GM03348 (cell line): Measurements from ENCODE around the gene APLF.
"Not testable (repeated sequence)": the region's sequence is repeated elsewhere in the genome, so short reads cannot be mapped to it uniquely, and the experiment has no call there.

Source experiments
- DNase-seq: peaks from one replicate; pipeline ENCODE4 v3.0.0; 2012; ENCODE audit warnings: low spot score

Gene APLF

DNA sequence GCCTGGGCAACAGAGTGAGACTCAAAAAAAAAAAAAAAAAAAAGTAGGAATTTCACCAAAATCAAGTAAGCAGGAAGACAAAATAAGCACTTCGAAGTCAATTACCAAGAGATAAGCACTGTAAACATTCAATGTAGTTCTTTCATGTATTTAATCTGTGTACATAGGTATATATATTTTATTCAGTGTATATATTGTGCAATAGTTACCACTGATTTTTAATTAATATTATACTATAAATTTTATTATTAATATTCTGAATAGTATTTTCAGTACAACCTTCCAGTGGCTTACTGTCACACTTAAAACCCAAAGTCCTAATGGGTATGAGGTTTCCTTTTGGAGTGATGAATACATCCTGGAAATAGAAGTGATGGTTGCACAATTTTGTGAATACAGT, 9.1 kb downstream of the APLF start:
- no peak for DNase-seq

- DNase-seq, result no peak
Measured at GRCh38 chr2:68478688-68479087, 11.3 kb downstream of the APLF start.

GRCh38 chr2:68482296-68482820, 15.0 kb downstream of the APLF start:
- no peak for DNase-seq

DNA sequence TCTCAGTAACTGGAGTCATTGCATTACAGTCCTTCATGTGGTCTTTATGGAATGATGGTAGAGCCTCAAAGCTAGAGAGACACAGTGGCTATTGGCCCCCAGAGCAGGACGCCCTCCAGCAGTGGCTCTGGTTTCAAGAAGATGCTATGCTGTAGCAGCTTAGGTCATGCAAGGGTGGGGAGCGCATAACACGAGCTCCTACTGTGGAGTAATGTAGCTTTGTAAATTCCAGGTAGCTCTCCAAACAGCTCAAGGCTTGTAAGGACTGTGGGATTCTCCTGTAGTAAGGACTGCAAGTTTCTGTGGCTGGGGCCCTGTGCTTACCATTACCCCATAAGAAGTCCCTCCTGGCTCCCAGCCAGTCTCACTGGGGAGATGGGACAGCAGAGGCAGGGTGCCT, 15.6 kb downstream of the APLF start:
- no peak for DNase-seq

GRCh38 chr2:68487773-68488355, 20.5 kb downstream of the APLF start:
- peak; percentile 47 for DNase-seq

DNA sequence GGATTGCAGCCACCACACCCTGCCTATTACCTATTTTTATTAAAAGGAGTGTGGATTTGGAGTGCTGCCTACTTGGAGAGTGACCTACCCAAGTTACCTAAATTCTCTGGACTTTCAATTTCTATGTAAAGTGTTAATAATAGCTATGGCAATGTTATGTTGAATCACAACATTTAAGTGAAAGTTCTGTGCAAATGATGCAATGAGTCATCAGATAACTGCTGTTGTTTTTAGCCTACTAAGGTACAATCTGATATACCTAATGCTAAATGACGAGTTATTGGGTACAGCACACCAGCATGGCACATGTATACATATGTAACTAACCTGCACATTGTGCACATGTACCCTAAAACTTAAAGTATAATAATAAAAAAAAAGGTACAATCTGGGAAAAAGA, 21.2 kb downstream of the APLF start:
- not testable (repeated sequence) for DNase-seq

GRCh38 chr2:68489282-68489681, 21.9 kb downstream of the APLF start:
- DNase-seq, result no peak

- no peak for DNase-seq
Measured at GRCh38 chr2:68491582-68491981, 24.2 kb downstream of the APLF start.

DNA sequence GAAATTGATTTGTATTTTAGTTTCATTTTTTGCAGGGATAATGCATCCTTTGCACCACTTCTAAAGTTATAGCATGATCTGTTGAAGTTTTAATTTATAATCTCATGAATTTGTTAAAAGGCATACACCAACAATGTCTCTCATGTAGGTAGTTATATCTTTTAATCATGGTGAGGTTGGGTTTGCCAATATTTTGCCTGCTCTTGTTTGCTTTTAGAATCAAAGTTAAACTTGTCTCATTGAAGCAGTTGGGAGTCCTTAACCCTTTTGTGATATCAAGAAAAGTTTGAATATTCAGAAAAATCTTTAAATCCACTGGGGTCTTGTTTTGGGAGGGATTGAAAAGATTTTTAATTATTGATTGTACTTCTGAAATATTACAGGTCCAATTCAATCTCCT, 31.7 kb downstream of the APLF start:
- DNase-seq, result no peak

DNA sequence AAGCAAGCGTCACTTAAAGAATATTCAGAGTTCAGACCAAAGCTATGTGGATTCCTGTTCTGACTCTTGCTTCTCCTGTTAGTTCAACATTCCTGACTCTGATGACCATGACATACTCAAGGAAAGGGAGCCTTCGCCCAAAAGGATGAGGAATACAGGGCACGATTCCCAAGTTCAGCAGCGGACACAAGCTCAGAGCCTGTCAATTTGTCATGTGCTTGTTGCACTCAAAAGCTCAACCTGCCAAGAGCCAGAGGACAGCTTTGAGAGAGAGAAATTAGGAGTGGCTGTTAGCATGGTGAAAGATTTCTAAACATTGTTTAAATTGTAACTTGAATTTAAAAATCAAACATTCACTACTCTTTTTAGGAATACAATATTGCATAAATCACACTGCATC, 33.3 kb downstream of the APLF start:
- no peak for DNase-seq

- no peak for DNase-seq
Measured at GRCh38 chr2:68501768-68502167, 34.4 kb downstream of the APLF start.

GRCh38 chr2:68505603-68506159, 38.3 kb downstream of the APLF start:
- no peak for DNase-seq

GRCh38 chr2:68506170-68506569, 38.8 kb downstream of the APLF start:
- no peak for DNase-seq

- DNase-seq, result no peak
Measured at GRCh38 chr2:68512326-68512725, 44.9 kb downstream of the APLF start.

- no peak for DNase-seq
Measured at GRCh38 chr2:68512966-68513365, 45.6 kb downstream of the APLF start.

DNA sequence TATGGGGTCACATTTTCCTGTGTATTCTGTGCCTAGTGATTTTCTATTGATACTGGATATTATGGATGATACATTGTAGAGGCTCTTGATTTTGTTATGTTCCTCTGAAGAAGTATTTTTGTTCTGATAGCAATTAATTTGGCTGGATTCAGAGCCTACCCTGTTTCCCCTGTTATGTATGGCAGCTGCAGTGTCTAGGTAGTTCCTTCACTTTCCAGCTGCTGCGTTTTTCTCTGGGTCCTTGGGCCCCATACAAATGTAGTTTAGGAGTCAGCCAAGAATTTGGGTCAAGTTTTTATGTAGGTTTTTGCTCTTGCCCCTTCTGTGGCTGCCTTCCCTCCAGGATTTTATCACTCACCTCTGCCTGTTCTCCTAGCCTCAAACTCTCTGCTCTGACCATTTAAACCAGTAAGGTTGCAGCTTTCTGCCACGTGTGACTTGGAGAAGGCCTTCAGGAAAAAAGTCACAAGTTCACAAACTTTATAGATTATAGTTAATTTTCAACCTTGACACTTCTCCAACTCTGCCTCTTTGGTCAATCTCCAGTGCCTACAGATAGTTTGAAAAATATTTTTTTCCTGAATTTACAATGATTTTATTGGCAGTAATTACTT, 47.0 kb downstream of the APLF start:
- no peak for DNase-seq

GRCh38 chr2:68516051-68516955, 48.9 kb downstream of the APLF start:
- no peak for DNase-seq

DNA sequence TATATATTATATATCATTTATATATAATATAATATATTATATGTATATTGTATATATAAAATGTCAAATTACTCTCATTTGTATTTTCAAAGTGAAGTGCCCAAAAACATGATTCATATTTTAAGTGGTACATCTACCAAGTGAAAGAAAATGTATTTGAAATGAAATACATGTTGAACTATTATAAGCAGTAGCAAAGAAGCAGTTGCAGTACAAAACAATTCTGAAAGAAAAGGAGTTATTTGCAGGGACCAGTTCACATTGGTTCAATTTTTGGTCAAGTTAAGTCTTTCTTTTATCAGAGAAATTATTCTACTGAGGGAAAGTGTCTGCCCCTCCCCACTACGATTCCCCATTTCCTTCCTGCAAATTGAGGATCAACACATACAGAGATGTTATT, 51.9 kb downstream of the APLF start:
- DNase-seq, result no peak

DNA sequence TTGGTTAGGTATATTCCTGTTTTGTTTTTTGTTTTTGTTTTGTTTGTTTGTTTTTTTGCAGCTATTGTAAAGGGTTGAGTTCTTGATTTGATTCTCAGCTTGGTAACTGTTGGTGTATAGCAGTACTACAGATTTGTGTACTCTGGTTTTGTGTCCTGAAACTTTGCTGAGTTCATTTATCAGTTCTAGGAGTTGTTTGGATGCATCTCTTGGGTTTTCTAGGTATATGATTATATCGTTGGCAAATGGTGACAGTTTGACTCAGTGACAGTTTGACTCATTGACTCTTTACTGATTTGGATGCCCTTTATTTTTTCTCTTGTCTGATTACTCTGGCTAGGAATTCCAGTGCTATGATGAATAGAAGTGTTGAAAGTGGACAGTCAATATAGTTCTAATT, 53.7 kb downstream of the APLF start:
- no peak for DNase-seq

DNA sequence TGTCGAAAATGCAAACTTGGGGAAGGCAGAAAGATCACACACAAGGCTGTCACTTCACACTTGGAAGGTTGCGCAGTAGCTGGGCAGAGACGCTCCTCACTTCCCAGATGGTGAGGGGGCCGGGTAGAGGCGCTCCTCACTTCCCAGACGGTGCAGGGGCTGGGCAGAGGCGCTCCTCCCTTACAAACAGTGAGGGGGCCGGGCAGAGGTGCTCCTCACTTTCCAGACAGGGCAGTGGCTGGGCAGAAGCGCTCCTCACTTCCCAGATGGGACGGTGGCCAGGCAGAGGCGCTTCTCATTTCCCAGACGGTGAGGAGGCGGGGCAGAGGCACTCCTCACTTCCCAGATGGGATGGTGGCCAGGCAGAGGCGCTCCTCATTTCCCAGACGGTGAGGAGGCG, 59.6 kb downstream of the APLF start:
- not testable (repeated sequence) for DNase-seq

- not testable (repeated sequence) for DNase-seq
Measured at GRCh38 chr2:68527343-68528081, 60.1 kb downstream of the APLF start.

GRCh38 chr2:68529156-68529555, 61.8 kb downstream of the APLF start:
- DNase-seq, result not testable (repeated sequence)
